Duodenal mucosa (tissue), 2 donors: ENCODE measurements around the gene APLF.
"Not testable (repeated sequence)": the region's sequence is repeated elsewhere in the genome, so short reads cannot be mapped to it uniquely, and the experiment has no call there.

Experiments
- H3K27ac ChIP-seq: one replicate; pipeline ENCODE4 v1.7.0; 2013; ENCODE audit warnings: low read depth, low read length
- H3K27me3 ChIP-seq, 2 donors: one replicate each; pipeline ENCODE4 v1.7.0; 2013; ENCODE audit warnings: low read length in 2 of 2, control low read depth in 1 of 2; ENCODE audit not compliant: insufficient read depth in 2 of 2, control insufficient read depth in 1 of 2
- H3K36me3 ChIP-seq, 2 donors: one replicate each; pipeline ENCODE4 v1.7.0; 2013; ENCODE audit warnings: low read length in 2 of 2, control low read depth in 1 of 2; ENCODE audit not compliant: insufficient read depth in 2 of 2, control insufficient read depth in 1 of 2
- H3K4me1 ChIP-seq, 2 donors: one replicate each; pipeline ENCODE4 v1.7.0; 2013; ENCODE audit warnings: low read length in 2 of 2, control low read depth in 1 of 2; ENCODE audit not compliant: insufficient read depth in 2 of 2, control insufficient read depth in 1 of 2
- H3K4me3 ChIP-seq, 2 donors: one replicate each; pipeline ENCODE4 v1.7.0; 2013; ENCODE audit warnings: low read length in 2 of 2, low read depth in 1 of 2
- H3K9ac ChIP-seq, 2 donors: one replicate each; pipeline ENCODE4 v1.7.0; 2013; ENCODE audit warnings: low read length in 2 of 2, low read depth in 1 of 2
- H3K9me3 ChIP-seq, 2 donors: one replicate each; pipeline ENCODE4 v1.7.0; 2013; ENCODE audit warnings: low read length in 2 of 2, control low read depth in 1 of 2; ENCODE audit not compliant: control insufficient read depth in 1 of 2

The APLF gene

DNA sequence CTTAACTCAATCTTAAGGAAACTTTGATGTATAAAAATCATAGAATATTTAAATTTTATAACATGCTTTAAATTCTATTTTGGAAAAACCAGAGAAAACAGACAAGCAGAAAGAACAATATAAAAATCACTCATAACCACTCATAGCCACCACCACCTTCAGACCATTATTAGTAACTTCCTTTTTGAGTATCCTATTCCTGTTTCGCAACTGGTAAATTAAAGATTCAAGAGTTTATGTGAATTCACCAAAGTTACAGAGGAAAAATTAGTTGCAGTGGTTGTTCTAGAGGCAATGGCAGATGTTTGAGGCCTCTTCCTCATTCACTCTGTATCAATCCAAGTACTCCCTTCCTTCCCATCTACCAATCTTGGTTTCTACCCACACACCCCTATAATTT is 126.7 kb downstream of the APLF start:
- H3K4me1 ChIP-seq: peaks cover 4 to 7% of the 10 kb centered on the region in 2 donors
- no peak overlapping the region for H3K9ac ChIP-seq
- no peaks in the 10 kb centered on the region for H3K27me3 ChIP-seq
- H3K36me3 ChIP-seq: no peaks in the 10 kb centered on the region
- H3K27ac ChIP-seq: no peak overlapping the region
- no peak overlapping the region for H3K4me3 ChIP-seq
- H3K9me3 ChIP-seq: no peaks in the 10 kb centered on the region

- no peak overlapping the region for H3K9ac ChIP-seq
- peak overlapping the region; percentile 4 to 25 for H3K4me3 ChIP-seq
- no peaks in the 10 kb centered on the region for H3K9me3 ChIP-seq
- H3K4me1 ChIP-seq: peaks cover 4 to 7% of the 10 kb centered on the region in 2 donors
- H3K27ac ChIP-seq: no peak overlapping the region
- H3K27me3 ChIP-seq: no peaks in the 10 kb centered on the region
- no peaks in the 10 kb centered on the region for H3K36me3 ChIP-seq
These were observed 127.5 kb downstream of the APLF start for GRCh38 chr2:68594674-68595492.

GRCh38 chr2:68595493-68595785 is 128.1 kb downstream of the APLF start:
- not testable (repeated sequence) for H3K36me3 ChIP-seq, H3K9ac ChIP-seq, H3K9me3 ChIP-seq, H3K4me3 ChIP-seq, H3K27me3 ChIP-seq, H3K4me1 ChIP-seq, H3K27ac ChIP-seq

DNA sequence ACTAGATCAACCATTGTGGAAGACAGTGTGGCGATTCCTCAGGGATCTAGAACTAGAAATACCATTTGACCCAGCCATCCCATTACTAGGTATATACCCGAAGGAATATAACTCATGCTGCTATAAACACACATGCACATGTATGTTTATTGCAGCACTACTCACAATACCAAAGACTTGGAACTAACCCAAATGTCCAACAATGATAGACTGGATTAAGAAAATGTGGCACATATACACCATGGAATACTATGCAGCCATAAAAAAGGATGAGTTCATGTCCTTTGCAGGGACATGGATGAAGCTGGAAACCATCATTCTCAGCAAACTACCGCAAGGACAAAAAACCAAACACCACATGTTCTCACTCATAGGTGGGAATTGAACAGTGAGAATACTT is 133.1 kb downstream of the APLF start:
- H3K4me1 ChIP-seq, H3K4me3 ChIP-seq, H3K27me3 ChIP-seq, H3K9ac ChIP-seq, H3K9me3 ChIP-seq, H3K36me3 ChIP-seq, H3K27ac ChIP-seq: not testable (repeated sequence)

GRCh38 chr2:68603059-68603458 is 135.7 kb downstream of the APLF start:
- Histone ChIP-seq H3K27ac (no peak overlapping the region), H3K9ac (no peak overlapping the region), H3K4me1 (no peaks in the 10 kb centered on the region), H3K27me3 (no peaks in the 10 kb centered on the region), H3K9me3 (no peaks in the 10 kb centered on the region), H3K4me3 (no peak overlapping the region), H3K36me3 (no peaks in the 10 kb centered on the region)

DNA sequence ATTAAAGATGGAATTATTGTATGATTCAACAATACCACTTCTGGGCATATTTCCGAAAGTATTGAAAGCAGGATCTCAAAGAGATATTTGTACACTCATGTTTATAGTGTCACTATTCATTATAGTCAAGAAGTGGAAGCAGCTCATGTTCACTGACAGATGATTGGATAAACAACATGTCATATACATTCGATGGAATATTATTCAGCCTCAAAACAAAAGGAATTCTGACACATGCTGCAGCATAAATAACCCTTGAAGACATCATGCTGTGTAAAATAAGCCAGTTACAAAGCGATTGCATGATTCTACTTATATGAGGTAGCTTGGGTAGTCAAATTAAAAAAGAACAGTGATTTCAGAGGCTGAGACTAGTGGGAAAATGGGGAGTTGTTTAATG is 136.7 kb downstream of the APLF start:
- H3K4me1 ChIP-seq: no peaks in the 10 kb centered on the region
- H3K9me3 ChIP-seq: no peaks in the 10 kb centered on the region
- no peaks in the 10 kb centered on the region for H3K36me3 ChIP-seq
- no peak overlapping the region for H3K4me3 ChIP-seq
- no peaks in the 10 kb centered on the region for H3K27me3 ChIP-seq
- H3K9ac ChIP-seq: no peak overlapping the region
- H3K27ac ChIP-seq: no peak overlapping the region

- no peak overlapping the region for H3K27ac ChIP-seq
- H3K9me3 ChIP-seq: peaks cover 0 to 2% of the 10 kb centered on the region in 2 donors
- H3K9ac ChIP-seq: no peak overlapping the region
- no peaks in the 10 kb centered on the region for H3K27me3 ChIP-seq
- no peaks in the 10 kb centered on the region for H3K36me3 ChIP-seq
- no peaks in the 10 kb centered on the region for H3K4me1 ChIP-seq
- no peak overlapping the region for H3K4me3 ChIP-seq
These were observed 138.6 kb downstream of the APLF start for GRCh38 chr2:68605939-68606338.

- H3K27ac ChIP-seq: no peak overlapping the region
- no peak overlapping the region for H3K9ac ChIP-seq
- H3K9me3 ChIP-seq: peaks cover 0 to 2% of the 10 kb centered on the region in 2 donors
- H3K36me3 ChIP-seq: no peaks in the 10 kb centered on the region
- H3K4me3 ChIP-seq: no peak overlapping the region
- H3K27me3 ChIP-seq: no peaks in the 10 kb centered on the region
- no peaks in the 10 kb centered on the region for H3K4me1 ChIP-seq
These were observed 139.4 kb downstream of the APLF start for GRCh38 chr2:68606759-68607158.

- Histone ChIP-seq H3K9ac (no peak overlapping the region), H3K4me1 (no peaks in the 10 kb centered on the region)
These were observed 140.5 kb downstream of the APLF start for GRCh38 chr2:68607837-68608236.

GRCh38 chr2:68612765-68613519 is 145.6 kb downstream of the APLF start:
- Histone ChIP-seq H3K27me3 (no peaks in the 10 kb centered on the region), H3K4me1 (no peaks in the 10 kb centered on the region), H3K27ac (no peak overlapping the region), H3K9me3 (peaks cover 0 to 2% of the 10 kb centered on the region in 2 donors), H3K4me3 (no peak overlapping the region), H3K9ac (no peak overlapping the region), H3K36me3 (no peaks in the 10 kb centered on the region)

More at GRCh38 chr2:68607837-68608236, 140.5 kb downstream of the APLF start:
- Histone ChIP-seq H3K27ac (no peak overlapping the region), H3K4me3 (no peak overlapping the region), H3K27me3 (no peaks in the 10 kb centered on the region), H3K9me3 (peaks cover 0 to 2% of the 10 kb centered on the region in 2 donors), H3K36me3 (no peaks in the 10 kb centered on the region)
